ENCODE data around the gene ASB3. TPM values are rescaled to one million over a fixed set of nuclear protein-coding genes. Genes with fewer than 3 reads are reported as not detected.

The ASB3 gene
- total and polyA plus RNA-seq, 9 of the 15 experiments (the other 6 are each of a cell fraction or from before 2014, with no cell fraction given) = 13.6 to 35.3 (median 18.7) TPM

- intact Hi-C loops (cut with micrococcal nuclease) (no loop called here), in situ Hi-C loops (cut with MboI) (no loop called here)
- Histone ChIP-seq H3K79me2 (ENCODE audit: control insufficient read depth, insufficient read depth, low read length) (peaks cover 72% of the 10 kb centered on the region), H3K4me1 (replicated peaks in 1 of 2; ENCODE audit: control insufficient read depth in 2 of 2, insufficient read depth in 2 of 2, low read length in 2 of 2) (no peaks in the 10 kb centered on the region), H2AFZ (ENCODE audit: low read depth, low read length) (no peak overlapping the region), H3K27me3 (ENCODE audit: control insufficient read depth in 2 of 2, insufficient read depth in 2 of 2, low read length in 2 of 2) (no peaks in the 10 kb centered on the region), H3K9me3 (replicated peaks; ENCODE audit: control insufficient read depth, insufficient read depth, low read depth, low read length) (no peaks in the 10 kb centered on the region), H3K4me2 (ENCODE audit: insufficient read depth, low read length) (no peak overlapping the region), H3K27ac (ENCODE audit: extremely low read depth, low read depth, low read length) (no peak overlapping the region), H3K36me3 (ENCODE audit: control insufficient read depth, insufficient read depth, low read length) (peaks cover 50% of the 10 kb centered on the region), H4K20me1 (replicated peaks; ENCODE audit: control insufficient read depth, insufficient read depth, low read length) (no peaks in the 10 kb centered on the region), H3K9me1 (ENCODE audit: control insufficient read depth, insufficient read depth, low read length) (no peaks in the 10 kb centered on the region), H3K4me3 (no peak overlapping the region), H3K9ac (ENCODE audit: insufficient read depth in 1 of 2, low read depth in 2 of 2, low read length in 2 of 2) (no peak overlapping the region)
- 13% methylated on average over 1 of the region's 1 CpG for WGBS (ENCODE audit: insufficient coverage, low coverage, missing lambda C conversion rate)
- FAIRE-seq (no peak), DNase-seq (ENCODE audit: extremely low read depth in 1 of 4, low spot score in 3 of 4) (no peak), ATAC-seq (no peak; the same call in 2 of the 3 replicates)
- CTCF ChIA-PET (ENCODE audit: low intra/inter-chr PET ratio) = no interaction called here
- BruUV-seq (replicated peaks) = no TSS peak
- POLR2A ChIA-PET = interaction anchor here (1.2 to 4.7 kb wide), 2 partner anchors 9 to 10 kb away, joined by 7 to 32 read pairs; partner anchors contain the start of genes ASB3, CHAC2 and ERLEC1
- TF ChIP-seq CREB5 (CRISPR knock-in tag; IDR thresholded peaks at IDR 0.05) (no peak), ETS1 (conservative IDR thresholded peaks at IDR 0.05; ENCODE audit: control insufficient read depth, low read depth, low read length) (no peak)
These were observed 9.6 kb downstream of the ASB3 start for GRCh38 chr2:53777134-53777533.
